GM03348 (cell line): ENCODE measurements around the gene MAPK8IP3.
"Not testable (repeated sequence)": the region's sequence is repeated elsewhere in the genome, so short reads cannot be mapped to it uniquely, and the experiment has no call there.

ENCODE experiments used
- DNase-seq: peaks from one replicate; pipeline ENCODE4 v3.0.0; 2012; ENCODE audit warnings: low spot score

The MAPK8IP3 gene

GRCh38 chr16:1677339-1677738 is 28.7 kb upstream of the MAPK8IP3 start:
- no peak for DNase-seq

DNA sequence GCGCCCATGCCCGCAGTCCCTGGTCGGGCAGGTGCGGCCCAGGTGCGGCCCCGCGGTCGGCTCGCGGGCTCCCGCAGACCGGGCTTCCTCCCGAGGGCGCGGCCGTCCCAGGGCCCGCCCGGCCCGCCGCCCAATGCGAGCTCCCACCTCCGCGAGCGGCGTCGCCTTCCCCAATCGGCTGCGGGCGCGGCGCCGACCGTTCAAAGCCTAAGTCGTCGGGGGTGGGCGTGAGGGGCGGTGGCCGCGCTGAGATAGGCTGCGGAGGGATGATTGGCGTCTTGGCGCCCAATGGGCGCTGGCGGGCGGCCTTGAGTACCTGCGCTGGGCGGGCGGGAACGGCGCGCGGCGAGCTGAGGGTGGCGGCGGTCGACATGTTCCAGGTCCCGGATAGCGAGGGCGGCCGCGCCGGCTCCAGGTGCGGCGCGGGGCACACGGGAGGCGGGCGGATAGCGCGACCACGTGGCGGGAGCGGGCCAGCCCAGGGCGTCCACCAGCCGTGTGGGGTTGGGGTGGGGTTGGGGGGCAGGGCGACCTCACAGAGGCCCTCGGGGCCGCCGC is 28.0 kb upstream of the MAPK8IP3 start, which contains the start of gene JPT2:
JPT2 (plus strand) TSS at position 338 of the 558 bp plus-strand sequence; CDS start at position 372, 34 bp downstream.
- peak; percentile 99 for DNase-seq

- no peak for DNase-seq
These were observed 27.4 kb upstream of the MAPK8IP3 start for GRCh38 chr16:1678500-1679098.

DNA sequence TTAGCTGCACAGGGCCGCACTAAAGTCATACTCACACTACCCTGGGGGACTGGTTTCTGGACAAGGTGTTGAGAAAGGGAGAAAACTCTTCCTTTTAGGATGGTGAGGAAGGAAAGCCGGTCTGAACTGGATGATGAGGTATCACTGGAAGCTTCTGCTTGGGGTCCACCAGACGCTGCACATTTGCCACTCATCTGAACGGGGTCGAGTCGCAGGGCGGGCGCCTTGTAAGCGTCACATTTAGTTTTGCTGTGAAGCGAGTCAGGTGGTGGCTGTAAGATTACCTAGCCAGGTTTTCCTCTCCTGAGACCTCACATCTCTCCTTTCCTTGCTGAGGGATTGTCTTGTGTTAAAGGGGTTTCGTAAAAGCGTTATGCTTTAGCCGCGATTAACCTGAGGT is 25.6 kb upstream of the MAPK8IP3 start:
- no peak for DNase-seq

- DNase-seq, result no peak
These were observed 25.0 kb upstream of the MAPK8IP3 start for GRCh38 chr16:1681032-1681431.

DNA sequence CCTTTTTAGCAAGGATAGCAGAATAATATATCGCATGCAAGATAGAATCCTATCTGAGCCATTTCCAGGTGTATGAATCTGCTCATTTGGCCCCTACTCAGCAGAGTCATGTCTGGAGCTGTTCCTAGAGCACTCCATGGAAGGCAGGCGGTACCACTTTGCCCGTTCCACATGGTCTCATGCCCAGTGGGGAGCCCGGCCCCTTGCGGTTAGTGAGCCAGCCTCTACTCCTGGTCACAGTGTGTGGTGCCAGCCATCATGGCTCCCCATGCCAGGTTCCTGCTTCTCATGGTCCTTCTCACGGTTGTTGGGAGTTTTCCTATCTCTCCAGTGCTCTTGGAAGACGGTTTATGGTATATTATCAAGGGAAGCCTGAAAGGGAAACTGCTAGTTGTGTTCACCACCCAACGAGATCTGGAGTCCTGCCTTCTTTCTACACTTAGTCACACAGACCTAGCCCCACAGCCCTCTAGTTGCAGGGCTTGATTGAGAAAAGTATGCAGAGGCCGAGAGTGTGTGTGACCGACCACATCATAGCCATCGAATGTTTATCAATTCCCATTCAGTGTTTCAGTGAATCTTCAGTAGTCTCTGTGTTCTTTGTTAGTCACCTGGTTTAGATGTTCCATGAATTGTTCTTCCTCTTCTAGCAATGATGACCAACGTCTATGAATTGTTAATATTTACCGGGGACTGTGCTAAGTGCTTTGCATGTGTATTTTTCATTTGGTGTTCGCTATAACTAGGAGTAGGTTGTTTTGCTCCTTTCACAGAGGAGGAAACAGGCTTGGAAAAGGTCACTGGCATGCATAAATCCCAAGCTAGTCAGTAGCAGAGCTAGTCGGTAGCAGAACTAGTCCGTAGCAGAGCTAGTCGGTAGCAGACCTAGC is 18.3 kb upstream of the MAPK8IP3 start:
- DNase-seq, result no peak

GRCh38 chr16:1688807-1689560 is 17.0 kb upstream of the MAPK8IP3 start:
- no peak for DNase-seq

DNA sequence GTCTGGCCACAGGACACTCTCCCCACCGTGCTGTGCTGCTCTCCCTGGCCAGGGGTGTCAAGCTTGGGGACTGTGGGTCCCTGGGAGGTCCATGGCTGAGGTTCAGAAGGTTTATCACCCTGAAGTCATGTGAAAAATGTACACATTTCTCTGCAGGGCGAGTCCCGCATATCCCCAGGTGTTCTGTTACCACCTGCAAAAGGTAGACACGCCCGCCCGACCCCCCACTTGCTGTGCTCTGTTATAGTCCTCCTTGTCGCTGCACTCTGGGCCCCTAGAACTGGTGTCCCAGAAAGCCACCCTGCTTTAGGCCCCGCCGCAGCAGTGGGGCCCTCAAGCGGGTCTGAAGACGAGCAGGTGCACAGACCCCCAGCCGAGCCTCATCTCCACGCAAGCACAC is 16.1 kb upstream of the MAPK8IP3 start:
- DNase-seq, result no peak

DNA sequence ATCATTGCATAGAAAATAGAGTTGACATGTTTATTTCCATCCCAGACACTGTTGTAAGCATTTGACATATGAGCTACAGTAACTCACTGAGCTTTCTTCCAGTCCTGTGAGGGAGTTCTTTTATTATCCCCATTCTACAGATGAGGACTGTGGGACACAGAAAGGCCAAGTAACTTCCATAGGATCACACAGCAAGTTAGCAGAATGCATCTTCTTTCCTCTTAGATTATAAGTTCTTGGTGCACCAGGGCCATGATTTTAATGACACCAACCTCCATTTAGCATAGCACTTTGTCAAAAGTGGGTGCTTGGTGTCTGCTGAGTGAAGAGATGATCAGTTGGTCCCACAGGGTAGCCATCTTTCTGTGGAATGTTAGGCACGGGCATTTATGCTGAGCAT is 15.2 kb upstream of the MAPK8IP3 start:
- DNase-seq, result no peak

DNA sequence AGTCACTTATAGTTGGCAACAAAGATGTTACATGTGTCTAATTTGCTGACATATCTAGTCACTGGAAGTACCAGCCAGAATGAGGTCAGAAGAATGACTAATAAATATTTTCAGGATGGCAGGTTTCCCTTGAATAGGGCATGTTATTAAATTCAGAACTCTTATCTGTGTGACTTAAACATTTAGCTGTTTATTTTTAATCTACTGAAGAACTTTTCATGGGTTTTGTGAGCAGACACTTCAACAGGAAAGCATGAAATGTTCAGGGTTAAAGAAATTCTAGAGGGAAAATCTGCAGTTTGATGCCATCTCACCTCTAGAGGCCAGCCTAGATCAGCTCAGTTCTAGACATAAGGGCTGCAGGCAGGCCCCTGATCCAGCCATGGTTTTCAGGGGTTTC is 14.7 kb upstream of the MAPK8IP3 start:
- DNase-seq, result no peak

DNA sequence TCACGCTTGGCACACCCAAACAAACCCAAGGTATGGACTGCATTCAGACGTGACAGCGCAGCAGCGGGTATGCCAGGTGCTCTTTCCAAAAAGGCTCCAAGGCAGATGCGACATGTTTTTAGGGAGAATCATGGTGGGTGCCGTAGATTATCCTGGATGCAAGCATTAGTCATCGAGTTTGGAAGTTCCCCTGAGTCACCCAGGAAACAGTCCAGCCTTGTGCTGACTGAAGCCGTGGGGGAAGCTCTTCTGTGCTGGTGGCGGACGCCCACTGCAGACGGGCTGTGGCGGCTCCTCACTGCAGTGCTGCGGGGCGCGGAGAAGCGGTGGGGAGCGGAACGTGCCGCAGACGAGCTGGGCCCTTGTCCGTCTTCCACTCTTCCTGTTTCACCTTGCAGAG is 14.0 kb upstream of the MAPK8IP3 start:
- DNase-seq, result peak; percentile 50

- no peak for DNase-seq
These were observed 9.1 kb upstream of the MAPK8IP3 start for GRCh38 chr16:1696863-1697262.

DNA sequence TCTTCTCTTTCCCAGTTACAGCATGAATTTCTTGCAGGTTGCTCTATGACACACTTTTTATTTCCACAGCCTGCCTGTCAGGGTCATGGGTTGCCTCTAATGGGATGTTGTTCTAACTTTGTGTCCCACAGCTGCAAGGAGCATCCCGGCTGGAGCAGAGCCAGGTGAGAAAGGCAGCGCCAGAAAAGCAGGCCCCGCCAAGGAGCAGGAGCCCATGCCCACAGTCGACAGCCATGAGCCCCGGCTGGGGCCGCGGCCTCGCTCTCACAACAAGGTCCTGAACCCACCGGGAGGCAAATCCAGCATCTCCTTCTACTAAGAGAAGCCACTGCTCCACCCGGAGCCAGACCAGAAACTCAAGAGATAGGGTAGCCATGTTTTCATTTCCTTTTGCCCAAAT is 7.3 kb upstream of the MAPK8IP3 start:
- DNase-seq, result no peak

- no peak for DNase-seq
These were observed 5.7 kb upstream of the MAPK8IP3 start for GRCh38 chr16:1700246-1700645.

DNA sequence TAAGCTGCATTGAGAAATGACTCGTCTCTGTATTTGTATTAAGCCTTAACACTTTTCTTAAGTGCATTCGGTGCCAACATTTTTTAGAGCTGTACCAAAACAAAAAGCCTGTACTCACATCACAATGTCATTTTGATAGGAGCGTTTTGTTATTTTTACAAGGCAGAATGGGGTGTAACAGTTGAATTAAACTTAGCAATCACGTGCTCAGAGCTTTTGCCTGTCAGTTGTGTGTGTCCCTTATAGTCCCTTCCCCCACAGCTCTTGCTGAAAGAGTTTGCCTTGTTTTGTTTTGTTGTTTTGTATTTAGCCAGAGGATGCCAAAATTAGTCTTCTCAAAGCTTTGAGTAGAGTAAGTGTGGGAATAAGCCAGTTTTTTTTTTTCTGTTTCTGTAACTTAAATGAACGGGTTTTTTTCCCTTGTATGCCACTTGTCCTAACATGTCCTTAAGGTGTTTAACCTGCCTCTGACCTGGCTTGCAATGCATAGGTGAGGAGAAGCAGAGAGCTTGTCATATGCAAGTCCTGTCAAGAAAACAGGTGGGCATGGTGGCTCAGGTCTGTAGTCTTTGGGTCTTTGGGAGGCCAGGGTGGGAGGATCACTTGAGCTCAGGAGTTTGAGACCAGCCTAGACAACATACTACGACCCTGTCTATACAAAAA is 4.6 kb upstream of the MAPK8IP3 start:
- no peak for DNase-seq

DNA sequence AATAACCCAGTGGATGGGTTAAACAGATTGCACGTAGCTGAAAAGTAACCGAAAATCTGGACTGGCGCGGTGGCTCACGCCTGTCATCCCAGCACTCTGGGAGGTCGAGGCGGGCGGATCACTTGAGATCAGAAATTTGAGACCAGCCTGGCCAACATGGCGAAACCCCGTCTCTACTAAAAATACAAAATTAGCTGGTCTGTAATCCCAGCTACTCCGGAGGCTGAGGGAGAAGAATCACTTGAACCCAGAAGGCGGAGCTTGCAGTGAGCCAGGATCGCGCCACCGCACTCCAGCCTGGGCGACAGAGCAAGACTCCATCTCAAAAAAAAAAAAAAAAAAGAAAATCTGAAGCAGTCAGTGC is 689 bp upstream of the MAPK8IP3 start:
- DNase-seq, result not testable (repeated sequence)

GRCh38 chr16:1706386-1707192 is 594 bp downstream of the MAPK8IP3 start:
- peak; percentile 65 for DNase-seq

- DNase-seq, result peak; percentile 56
These were observed 1.3 kb downstream of the MAPK8IP3 start for GRCh38 chr16:1707193-1707790.

DNA sequence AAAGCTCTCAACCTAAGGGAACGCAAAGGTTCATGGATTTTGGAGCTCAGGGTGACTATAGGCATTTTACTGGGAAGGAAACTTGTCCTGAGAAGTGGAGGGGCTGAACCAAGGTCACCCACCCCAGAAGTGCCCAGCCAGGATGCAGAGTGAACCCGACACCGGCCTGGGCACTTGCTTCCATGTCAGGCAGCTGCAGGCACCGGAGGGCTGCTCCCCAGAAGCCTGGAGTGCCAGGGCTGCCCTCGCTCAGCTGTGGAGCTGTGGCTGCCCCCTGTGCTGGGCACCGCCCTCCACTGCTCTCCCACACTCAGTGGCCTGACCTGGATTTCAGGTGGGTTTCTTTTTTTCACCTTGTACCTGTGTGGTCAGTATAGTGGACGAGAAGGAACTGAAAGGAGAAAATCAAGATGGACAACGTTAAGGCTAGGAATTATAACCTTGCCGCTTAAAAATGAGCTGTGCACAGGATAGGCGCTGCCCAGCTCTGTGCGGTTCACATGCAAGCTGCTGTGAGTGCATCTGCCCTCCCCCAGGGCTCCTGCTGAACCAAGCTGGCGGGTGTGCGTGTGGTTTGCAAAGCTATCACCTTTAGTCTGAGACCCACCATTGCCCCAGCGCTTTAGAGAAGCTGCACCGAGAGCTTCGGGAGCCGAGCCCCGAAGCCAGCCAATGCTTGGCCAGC is 2.2 kb downstream of the MAPK8IP3 start:
- no peak for DNase-seq

DNA sequence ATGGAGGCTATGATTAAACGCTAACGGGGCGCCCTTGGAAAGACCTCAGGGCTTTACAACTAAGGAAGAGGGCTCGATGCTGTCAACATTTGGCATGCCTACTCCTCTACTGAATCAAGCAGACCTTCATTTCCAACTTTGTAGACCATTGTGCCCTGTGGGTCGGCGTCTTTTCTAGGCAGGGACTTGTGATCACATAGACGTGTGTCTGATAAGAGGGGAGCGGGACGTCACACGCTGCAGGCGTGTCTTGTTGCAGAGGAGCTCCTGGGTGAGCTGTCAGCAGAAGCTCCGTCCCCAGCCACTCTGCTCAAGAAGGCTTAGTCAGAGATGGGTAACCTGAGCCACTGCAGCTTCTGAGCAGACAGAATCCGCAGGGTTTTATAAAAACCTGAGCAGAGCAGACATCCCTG is 2.8 kb downstream of the MAPK8IP3 start:
- peak; percentile 44 for DNase-seq
